ENCODE data around the gene SLCO1C1.

SLCO1C1 gene

DNA sequence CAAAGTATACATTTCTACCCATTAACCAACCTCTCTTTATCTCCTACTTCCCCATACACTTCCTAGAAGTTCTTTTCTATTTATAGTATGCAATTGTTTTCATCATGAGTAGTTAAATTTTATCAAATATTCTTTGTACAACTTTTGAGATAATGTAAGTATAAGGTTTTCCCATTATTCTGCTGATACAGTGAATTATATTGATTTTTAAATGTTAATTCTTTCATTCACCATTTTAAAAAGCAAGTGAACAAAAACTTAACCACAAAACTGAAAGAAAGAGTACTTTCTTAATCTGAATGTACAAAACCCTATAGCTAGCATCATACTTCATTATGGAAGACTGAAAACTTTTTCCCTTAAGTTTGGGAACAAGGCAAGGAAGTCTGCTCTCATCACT is 105.9 kb downstream of the SLCO1C1 start:
- DNase-seq: no peak
